ENCODE results near the gene WBP2.

Gene WBP2

GRCh38 chr17:75806822-75807500 is 48.2 kb downstream of the WBP2 start:
- no peak for DNase-seq (ENCODE audit: low read depth)
- no peak overlapping the region for H3K4me3 ChIP-seq (ENCODE audit: control insufficient read depth, low read depth, low read length)
- TF ChIP-seq, protein P1, sequence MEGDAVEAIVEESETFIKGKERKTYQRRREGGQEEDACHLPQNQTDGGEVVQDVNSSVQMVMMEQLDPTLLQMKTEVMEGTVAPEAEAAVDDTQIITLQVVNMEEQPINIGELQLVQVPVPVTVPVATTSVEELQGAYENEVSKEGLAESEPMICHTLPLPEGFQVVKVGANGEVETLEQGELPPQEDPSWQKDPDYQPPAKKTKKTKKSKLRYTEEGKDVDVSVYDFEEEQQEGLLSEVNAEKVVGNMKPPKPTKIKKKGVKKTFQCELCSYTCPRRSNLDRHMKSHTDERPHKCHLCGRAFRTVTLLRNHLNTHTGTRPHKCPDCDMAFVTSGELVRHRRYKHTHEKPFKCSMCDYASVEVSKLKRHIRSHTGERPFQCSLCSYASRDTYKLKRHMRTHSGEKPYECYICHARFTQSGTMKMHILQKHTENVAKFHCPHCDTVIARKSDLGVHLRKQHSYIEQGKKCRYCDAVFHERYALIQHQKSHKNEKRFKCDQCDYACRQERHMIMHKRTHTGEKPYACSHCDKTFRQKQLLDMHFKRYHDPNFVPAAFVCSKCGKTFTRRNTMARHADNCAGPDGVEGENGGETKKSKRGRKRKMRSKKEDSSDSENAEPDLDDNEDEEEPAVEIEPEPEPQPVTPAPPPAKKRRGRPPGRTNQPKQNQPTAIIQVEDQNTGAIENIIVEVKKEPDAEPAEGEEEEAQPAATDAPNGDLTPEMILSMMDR (conservative IDR thresholded peaks at IDR 0.05; ENCODE audit: control insufficient read depth, insufficient read depth, low read depth, low read length): no peak

- TF ChIP-seq, protein P1 (conservative IDR thresholded peaks at IDR 0.05; ENCODE audit: control insufficient read depth, insufficient read depth, low read depth, low read length): no peak
- no peak overlapping the region for H3K4me3 ChIP-seq (ENCODE audit: control insufficient read depth, low read depth, low read length)
- DNase-seq (ENCODE audit: low read depth): no peak
These were observed 51.3 kb downstream of the WBP2 start for GRCh38 chr17:75803883-75804282.

- no peak overlapping the region for H3K4me3 ChIP-seq (ENCODE audit: control insufficient read depth, low read depth, low read length)
- DNase-seq (ENCODE audit: low read depth): no peak
- TF ChIP-seq, protein P1 (conservative IDR thresholded peaks at IDR 0.05; ENCODE audit: control insufficient read depth, insufficient read depth, low read depth, low read length): no peak
These were observed 55.7 kb downstream of the WBP2 start for GRCh38 chr17:75799402-75799801.

DNA sequence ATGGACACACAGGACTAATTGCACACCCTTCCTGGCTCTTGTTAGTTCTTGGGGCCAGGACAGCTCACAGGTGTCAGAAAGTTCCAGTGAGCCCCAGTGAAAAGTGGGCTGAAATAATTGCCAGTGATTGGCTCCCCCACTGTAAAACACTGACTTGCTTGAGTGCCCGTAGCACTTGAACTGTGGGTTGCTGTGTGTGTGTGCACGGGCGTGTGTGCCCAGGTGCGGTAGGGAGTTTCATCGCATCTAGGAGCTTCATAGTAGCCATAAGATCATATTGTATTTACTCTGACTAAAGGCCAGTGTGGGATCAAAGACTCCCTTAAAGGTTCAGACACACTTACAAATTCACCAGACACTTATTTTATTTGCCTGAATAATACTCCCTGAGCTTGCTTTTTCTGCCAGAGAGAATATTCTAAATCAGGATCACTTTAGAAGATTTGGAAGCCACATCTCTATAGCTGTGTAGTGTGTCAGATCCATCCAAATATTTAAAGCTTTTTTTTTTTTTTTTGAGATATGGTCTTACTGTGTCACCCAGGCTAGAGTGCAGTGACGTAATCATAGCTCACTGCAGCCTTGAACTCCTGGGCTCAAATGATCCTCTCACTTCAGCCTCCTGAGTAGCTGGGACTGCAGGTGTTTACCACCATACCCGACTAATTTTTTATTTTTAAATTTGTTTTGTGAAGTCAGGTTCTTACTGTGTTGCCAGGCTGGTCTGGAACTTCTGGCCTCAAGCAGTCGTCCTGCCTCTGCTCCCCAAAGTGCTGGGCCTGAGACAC is 59.1 kb downstream of the WBP2 start:
- H3K4me3 ChIP-seq (ENCODE audit: control insufficient read depth, low read depth, low read length): no peak overlapping the region
- TF ChIP-seq, protein P1 (conservative IDR thresholded peaks at IDR 0.05; ENCODE audit: control insufficient read depth, insufficient read depth, low read depth, low read length): no peak
- DNase-seq (ENCODE audit: low read depth): no peak
